GM19438 (cell line): ENCODE data around the gene AKT3.
"Not testable (repeated sequence)": the region's sequence is repeated elsewhere in the genome, so short reads cannot be mapped to it uniquely, and the experiment has no call there.

Experiments
- ATAC-seq: cut with Tn5 transposase; IDR thresholded peaks from one replicate; pipeline ENCODE4 v1.9.1; 2021; ENCODE audit warnings: low read depth; ENCODE audit not compliant: unreplicated experiment

Gene AKT3

GRCh38 chr1:243791586-243792267, 58.3 kb downstream of the AKT3 start:
- ATAC-seq: no peak

- no peak for ATAC-seq
Measured at GRCh38 chr1:243790404-243790803, 59.6 kb downstream of the AKT3 start.

- ATAC-seq: no peak
Measured at GRCh38 chr1:243786531-243786930, 63.5 kb downstream of the AKT3 start.

GRCh38 chr1:243784506-243784905, 65.5 kb downstream of the AKT3 start:
- ATAC-seq: no peak

GRCh38 chr1:243783714-243784113, 66.3 kb downstream of the AKT3 start:
- ATAC-seq: no peak

- ATAC-seq: not testable (repeated sequence)
Measured at GRCh38 chr1:243772361-243773050, 77.5 kb downstream of the AKT3 start.

- no peak for ATAC-seq
Measured at GRCh38 chr1:243770860-243771259, 79.2 kb downstream of the AKT3 start.

- no peak for ATAC-seq
Measured at GRCh38 chr1:243765676-243766075, 84.4 kb downstream of the AKT3 start.

GRCh38 chr1:243763806-243764205, 86.2 kb downstream of the AKT3 start:
- ATAC-seq: no peak

- ATAC-seq: no peak
Measured at GRCh38 chr1:243758647-243759046, 91.4 kb downstream of the AKT3 start.

GRCh38 chr1:243756529-243756928, 93.5 kb downstream of the AKT3 start:
- ATAC-seq: no peak

GRCh38 chr1:243754348-243754747, 95.7 kb downstream of the AKT3 start:
- no peak for ATAC-seq

GRCh38 chr1:243751506-243751905, 98.5 kb downstream of the AKT3 start:
- no peak for ATAC-seq

- peak; percentile 96 for ATAC-seq
Measured at GRCh38 chr1:243748706-243749283, 101.2 kb downstream of the AKT3 start.

GRCh38 chr1:243748227-243748626, 101.8 kb downstream of the AKT3 start:
- no peak for ATAC-seq

- ATAC-seq: no peak
Measured at GRCh38 chr1:243746751-243747150, 103.3 kb downstream of the AKT3 start.

GRCh38 chr1:243745356-243745755, 104.7 kb downstream of the AKT3 start:
- ATAC-seq: no peak

- ATAC-seq: no peak
Measured at GRCh38 chr1:243742819-243743218, 107.2 kb downstream of the AKT3 start.

GRCh38 chr1:243740255-243740999, 109.6 kb downstream of the AKT3 start:
- no peak for ATAC-seq

- no peak for ATAC-seq
Measured at GRCh38 chr1:243739335-243740003, 110.6 kb downstream of the AKT3 start.

GRCh38 chr1:243738020-243738419, 112.0 kb downstream of the AKT3 start:
- no peak for ATAC-seq
